ENCODE measurements around the gene TNFRSF21. TPM values are rescaled to one million over a fixed set of nuclear protein-coding genes. Genes with fewer than 3 reads are reported as not detected.

The TNFRSF21 gene
- total RNA-seq, 2 donors from 2014 or later: 21.8 to 22.5 TPM

DNA sequence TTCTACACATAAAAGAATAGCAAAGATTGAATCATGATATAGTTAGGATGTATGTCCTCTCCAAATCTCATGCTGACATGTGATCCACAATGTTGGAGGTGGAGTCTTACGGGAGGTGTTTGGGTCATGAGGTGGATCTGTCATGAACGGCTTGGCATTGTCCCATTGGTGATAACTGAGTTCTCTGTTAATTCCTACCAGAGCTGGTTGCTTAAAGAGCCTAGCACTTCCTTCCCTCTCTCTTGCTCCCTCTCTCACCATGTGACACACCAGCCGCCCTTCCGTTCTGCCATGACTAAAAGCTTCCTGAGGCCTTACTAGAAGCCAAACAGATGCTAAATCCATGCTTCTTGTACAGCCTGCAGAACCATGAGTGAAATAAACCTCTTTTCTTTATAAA is 8.3 kb downstream of the TNFRSF21 start:
- intact Hi-C loops (cut with DNase I): no loop called here
- DNase-seq (ENCODE audit: low spot score): no peak

DNA sequence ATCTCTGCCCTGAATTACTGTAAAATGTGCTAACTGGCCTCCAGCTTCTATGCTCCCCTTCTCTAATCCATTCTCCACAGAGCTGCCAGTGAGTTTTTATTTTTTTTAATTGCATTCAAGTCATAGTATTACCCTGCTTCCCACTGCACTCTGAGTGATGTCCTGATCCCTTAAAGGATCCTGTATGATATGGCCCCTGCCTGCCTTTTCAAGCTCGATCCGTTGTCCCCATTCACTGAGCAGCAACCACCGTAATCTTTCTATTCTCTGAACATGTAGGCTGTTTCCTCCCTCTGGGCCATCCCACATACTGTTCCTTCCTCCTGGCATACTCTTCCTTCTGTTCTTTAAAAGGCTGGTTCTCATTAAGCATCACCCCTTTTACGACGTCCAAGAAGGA is 9.3 kb downstream of the TNFRSF21 start:
- TF ChIP-seq, protein P1, sequence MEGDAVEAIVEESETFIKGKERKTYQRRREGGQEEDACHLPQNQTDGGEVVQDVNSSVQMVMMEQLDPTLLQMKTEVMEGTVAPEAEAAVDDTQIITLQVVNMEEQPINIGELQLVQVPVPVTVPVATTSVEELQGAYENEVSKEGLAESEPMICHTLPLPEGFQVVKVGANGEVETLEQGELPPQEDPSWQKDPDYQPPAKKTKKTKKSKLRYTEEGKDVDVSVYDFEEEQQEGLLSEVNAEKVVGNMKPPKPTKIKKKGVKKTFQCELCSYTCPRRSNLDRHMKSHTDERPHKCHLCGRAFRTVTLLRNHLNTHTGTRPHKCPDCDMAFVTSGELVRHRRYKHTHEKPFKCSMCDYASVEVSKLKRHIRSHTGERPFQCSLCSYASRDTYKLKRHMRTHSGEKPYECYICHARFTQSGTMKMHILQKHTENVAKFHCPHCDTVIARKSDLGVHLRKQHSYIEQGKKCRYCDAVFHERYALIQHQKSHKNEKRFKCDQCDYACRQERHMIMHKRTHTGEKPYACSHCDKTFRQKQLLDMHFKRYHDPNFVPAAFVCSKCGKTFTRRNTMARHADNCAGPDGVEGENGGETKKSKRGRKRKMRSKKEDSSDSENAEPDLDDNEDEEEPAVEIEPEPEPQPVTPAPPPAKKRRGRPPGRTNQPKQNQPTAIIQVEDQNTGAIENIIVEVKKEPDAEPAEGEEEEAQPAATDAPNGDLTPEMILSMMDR (IDR thresholded peaks at IDR 0.05): no peak
- TF ChIP-seq POLR2A (IDR thresholded peaks at IDR 0.05) (no peak), POLR2AphosphoS5 (IDR thresholded peaks at IDR 0.05) (no peak)
- WGBS: 91% methylated on average over 5 of the region's 5 CpGs

More for the DNA sequence above, 8.3 kb downstream of the TNFRSF21 start:
- Histone ChIP-seq H3K27me3 (replicated peaks; ENCODE audit: insufficient read depth) (no peaks in the 10 kb centered on the region), H3K9me3 (no peaks in the 10 kb centered on the region), H3K36me3 (no peaks in the 10 kb centered on the region), H3K4me3 (no peak overlapping the region), H3K27ac (no peak overlapping the region), H3K4me1 (replicated peaks) (no peaks in the 10 kb centered on the region)
- TF ChIP-seq POLR2A (IDR thresholded peaks at IDR 0.05) (no peak), POLR2AphosphoS5 (IDR thresholded peaks at IDR 0.05) (no peak)
- TF ChIP-seq, protein P1 (IDR thresholded peaks at IDR 0.05): no peak
- WGBS: 97% methylated on average over 4 of the region's 4 CpGs

DNA sequence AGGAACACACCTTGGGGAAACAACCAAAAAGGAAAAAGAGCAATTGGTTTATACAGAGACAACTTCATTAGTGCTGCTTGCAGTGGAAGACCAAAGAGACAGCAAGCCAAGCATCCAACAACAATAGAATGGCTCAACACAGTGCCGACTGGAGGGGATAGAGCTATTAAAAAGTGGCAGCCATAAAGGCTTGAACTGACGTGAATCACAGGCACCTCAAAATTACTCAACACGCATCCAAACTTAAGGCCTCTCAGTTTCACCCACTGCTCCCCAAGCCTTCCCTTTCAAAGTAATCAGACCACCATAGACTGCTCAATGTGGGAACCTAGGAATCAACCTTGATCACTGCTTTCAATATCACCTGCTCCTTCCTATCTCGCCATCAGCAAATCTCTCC is 9.7 kb downstream of the TNFRSF21 start:
- intact Hi-C loops (cut with DNase I): no loop called here
- no peak overlapping the region for H3K4me3 ChIP-seq
- no peaks in the 10 kb centered on the region for H3K4me1 ChIP-seq (replicated peaks)
- H3K36me3 ChIP-seq: no peaks in the 10 kb centered on the region
- no peak overlapping the region for H3K27ac ChIP-seq
- DNase-seq (ENCODE audit: low spot score): no peak
- TF ChIP-seq POLR2A (IDR thresholded peaks at IDR 0.05): no peak
- TF ChIP-seq POLR2AphosphoS5 (IDR thresholded peaks at IDR 0.05): no peak
- TF ChIP-seq, protein P1 (IDR thresholded peaks at IDR 0.05): no peak
- H3K9me3 ChIP-seq: no peaks in the 10 kb centered on the region
- whole genome bisulfite sequencing: 86% methylated on average over 4 of the region's 4 CpGs
- no peaks in the 10 kb centered on the region for H3K27me3 ChIP-seq (replicated peaks; ENCODE audit: insufficient read depth)

More for the DNA sequence above, 9.3 kb downstream of the TNFRSF21 start:
- intact Hi-C loops (cut with DNase I): no loop called here
- Histone ChIP-seq H3K4me3 (no peak overlapping the region), H3K27ac (no peak overlapping the region), H3K9me3 (no peaks in the 10 kb centered on the region), H3K27me3 (replicated peaks; ENCODE audit: insufficient read depth) (no peaks in the 10 kb centered on the region), H3K36me3 (no peaks in the 10 kb centered on the region), H3K4me1 (replicated peaks) (no peaks in the 10 kb centered on the region)
- no peak for DNase-seq (ENCODE audit: low spot score)

DNA sequence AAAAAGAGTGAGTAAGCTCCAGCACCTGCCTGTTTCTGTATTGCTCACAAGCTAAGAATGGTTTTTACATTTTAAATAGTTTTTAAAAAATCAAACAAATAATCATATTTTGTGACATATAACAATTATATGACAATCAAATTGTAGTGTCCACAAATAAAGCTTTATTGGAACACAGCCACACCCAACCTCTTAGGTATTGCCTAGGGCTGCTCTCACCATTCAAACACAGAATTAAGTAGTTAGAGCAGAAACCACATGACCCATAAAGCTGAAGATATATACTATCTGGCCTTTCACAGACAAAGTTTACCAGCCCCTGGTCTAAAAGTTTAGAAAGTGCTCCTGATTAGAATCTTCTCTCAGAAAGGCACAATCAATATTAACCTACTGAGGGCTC is 11.2 kb downstream of the TNFRSF21 start:
- Histone ChIP-seq H3K36me3 (no peaks in the 10 kb centered on the region), H3K4me3 (no peak overlapping the region), H3K27me3 (replicated peaks; ENCODE audit: insufficient read depth) (no peaks in the 10 kb centered on the region), H3K9me3 (no peaks in the 10 kb centered on the region), H3K4me1 (replicated peaks) (no peaks in the 10 kb centered on the region), H3K27ac (no peak overlapping the region)
- intact Hi-C loops (cut with DNase I): no loop called here
- TF ChIP-seq POLR2AphosphoS5 (IDR thresholded peaks at IDR 0.05): no peak
- no peak for DNase-seq (ENCODE audit: low spot score)

DNA sequence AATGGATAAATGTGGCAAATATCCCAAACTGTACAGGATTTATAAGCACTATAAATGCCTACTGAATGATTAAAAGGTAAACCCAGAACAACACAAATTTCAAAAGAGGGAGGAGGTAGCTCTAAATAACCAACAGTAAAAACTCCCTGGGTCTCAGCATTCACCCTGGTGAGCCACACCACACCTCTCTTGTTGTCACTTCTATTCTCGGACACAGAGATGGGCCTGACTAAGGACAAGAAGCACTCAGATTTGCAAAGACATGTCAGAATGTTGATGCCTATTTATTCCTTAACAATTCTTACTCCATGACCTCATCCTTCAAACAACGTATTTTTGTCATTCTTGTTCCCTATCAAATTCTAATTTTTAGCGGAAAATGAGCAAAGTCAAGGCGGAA is 14.7 kb downstream of the TNFRSF21 start:
- Histone ChIP-seq H3K9me3 (no peaks in the 10 kb centered on the region), H3K36me3 (no peaks in the 10 kb centered on the region), H3K4me1 (replicated peaks) (no peaks in the 10 kb centered on the region), H3K4me3 (no peak overlapping the region), H3K27me3 (replicated peaks; ENCODE audit: insufficient read depth) (no peaks in the 10 kb centered on the region), H3K27ac (no peak overlapping the region)
- intact Hi-C loops (cut with DNase I): no loop called here
- no peak for DNase-seq (ENCODE audit: low spot score)
- WGBS: 75% methylated on average over 4 of the region's 4 CpGs
- TF ChIP-seq, protein P1 (IDR thresholded peaks at IDR 0.05): no peak
- TF ChIP-seq POLR2A (IDR thresholded peaks at IDR 0.05): no peak
- no peak for TF ChIP-seq POLR2AphosphoS5 (IDR thresholded peaks at IDR 0.05)

Measured in prostate gland (tissue), 2 donors.